ENCODE results near the gene ABCC8. TPM values are rescaled to one million over a fixed set of nuclear protein-coding genes. Genes with fewer than 3 reads are reported as not detected.

Gene ABCC8
- total RNA-seq, 3 donors from 2014 or later: not detected

- DNase-seq: no peak
- Mint-ChIP-seq H3K4me3 (no peak overlapping the region), H3K36me3 (ENCODE audit: insufficient read depth) (no peaks in the 10 kb centered on the region), H3K9me3 (no peaks in the 10 kb centered on the region), H3K4me1 (ENCODE audit: low read depth) (no peaks in the 10 kb centered on the region), H3K27me3 (ENCODE audit: low read depth) (peaks cover 2% of the 10 kb centered on the region)
- ATAC-seq: no peak
Measured at GRCh38 chr11:17403980-17404759, 72.5 kb downstream of the ABCC8 start.

DNA sequence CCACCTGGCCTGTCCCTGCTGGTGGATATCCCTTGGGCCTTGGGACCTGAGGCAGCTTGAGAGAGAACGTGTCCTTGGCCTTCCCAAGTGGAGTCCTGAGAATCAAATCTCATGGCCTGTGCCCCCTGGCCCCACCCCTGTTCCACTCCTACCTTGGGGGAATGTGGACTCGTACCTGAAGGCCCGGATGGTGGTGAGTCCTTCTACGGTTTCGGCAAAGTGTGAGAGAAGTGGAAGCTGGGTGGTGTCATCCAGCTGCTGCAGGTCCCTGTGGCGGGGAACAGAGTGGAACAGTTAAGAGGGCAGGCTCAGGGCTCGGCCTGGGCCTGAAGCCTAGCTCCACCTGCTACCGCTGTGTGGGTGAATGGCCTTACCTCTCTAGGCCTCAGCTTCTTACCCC, 74.2 kb downstream of the ABCC8 start:
- H3K4me3 Mint-ChIP-seq: no peak overlapping the region
- no peaks in the 10 kb centered on the region for H3K9me3 Mint-ChIP-seq
- ATAC-seq (no peak), DNase-seq (no peak)
- H3K36me3 Mint-ChIP-seq (ENCODE audit: insufficient read depth): no peaks in the 10 kb centered on the region
- H3K27me3 Mint-ChIP-seq (ENCODE audit: low read depth): peaks cover 2% of the 10 kb centered on the region
- no peaks in the 10 kb centered on the region for H3K4me1 Mint-ChIP-seq (ENCODE audit: low read depth)

DNA sequence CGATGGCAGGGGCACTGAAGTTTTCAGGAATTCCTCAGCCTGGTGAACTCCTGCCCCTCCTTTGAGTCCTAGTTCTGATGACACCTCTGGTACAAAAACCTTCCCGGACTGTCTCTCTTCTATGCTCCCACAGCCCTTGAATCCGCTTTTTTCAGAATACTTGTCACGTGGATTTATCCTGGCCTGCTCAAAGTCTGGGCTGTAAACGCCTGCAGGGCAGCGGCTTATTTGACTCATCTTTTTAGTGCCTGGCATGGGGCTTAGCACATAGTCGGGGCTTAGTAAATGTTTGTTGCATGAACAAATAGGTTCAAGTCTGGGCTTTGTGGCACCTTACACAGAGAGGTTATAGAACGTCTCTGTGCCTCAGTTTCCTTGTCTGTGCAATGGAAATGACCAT, 74.8 kb downstream of the ABCC8 start:
- Mint-ChIP-seq H3K4me3 (no peak overlapping the region), H3K27me3 (ENCODE audit: low read depth) (peaks cover 2% of the 10 kb centered on the region), H3K36me3 (ENCODE audit: insufficient read depth) (no peaks in the 10 kb centered on the region), H3K4me1 (ENCODE audit: low read depth) (no peaks in the 10 kb centered on the region), H3K9me3 (no peaks in the 10 kb centered on the region)
- no peak for ATAC-seq
- DNase-seq: no peak

DNA sequence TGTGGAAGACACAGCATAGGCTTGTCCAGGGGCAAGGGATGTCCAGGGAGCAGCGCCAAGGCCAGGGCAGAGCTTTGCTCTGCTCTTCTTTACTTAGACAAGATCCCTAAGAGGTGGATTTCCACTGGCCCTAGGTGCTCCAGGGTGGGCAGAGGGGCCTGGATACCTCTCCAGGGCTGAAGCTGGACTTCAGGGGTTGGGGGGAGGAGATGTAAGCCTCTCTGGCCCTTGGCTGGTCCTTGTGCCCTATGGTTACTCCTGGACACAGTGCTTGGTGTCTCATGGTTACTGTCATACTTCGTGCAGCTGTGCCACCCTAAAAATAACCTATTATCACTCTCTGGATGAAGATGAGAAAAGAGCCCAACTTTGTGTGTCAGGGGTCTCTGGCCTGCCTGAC, 75.3 kb downstream of the ABCC8 start:
- no peak for DNase-seq
- H3K4me3 Mint-ChIP-seq: no peak overlapping the region
- peaks cover 2% of the 10 kb centered on the region for H3K27me3 Mint-ChIP-seq (ENCODE audit: low read depth)
- ATAC-seq: no peak
- H3K4me1 Mint-ChIP-seq (ENCODE audit: low read depth): no peaks in the 10 kb centered on the region
- H3K36me3 Mint-ChIP-seq (ENCODE audit: insufficient read depth): no peaks in the 10 kb centered on the region
- H3K9me3 Mint-ChIP-seq: no peaks in the 10 kb centered on the region

DNA sequence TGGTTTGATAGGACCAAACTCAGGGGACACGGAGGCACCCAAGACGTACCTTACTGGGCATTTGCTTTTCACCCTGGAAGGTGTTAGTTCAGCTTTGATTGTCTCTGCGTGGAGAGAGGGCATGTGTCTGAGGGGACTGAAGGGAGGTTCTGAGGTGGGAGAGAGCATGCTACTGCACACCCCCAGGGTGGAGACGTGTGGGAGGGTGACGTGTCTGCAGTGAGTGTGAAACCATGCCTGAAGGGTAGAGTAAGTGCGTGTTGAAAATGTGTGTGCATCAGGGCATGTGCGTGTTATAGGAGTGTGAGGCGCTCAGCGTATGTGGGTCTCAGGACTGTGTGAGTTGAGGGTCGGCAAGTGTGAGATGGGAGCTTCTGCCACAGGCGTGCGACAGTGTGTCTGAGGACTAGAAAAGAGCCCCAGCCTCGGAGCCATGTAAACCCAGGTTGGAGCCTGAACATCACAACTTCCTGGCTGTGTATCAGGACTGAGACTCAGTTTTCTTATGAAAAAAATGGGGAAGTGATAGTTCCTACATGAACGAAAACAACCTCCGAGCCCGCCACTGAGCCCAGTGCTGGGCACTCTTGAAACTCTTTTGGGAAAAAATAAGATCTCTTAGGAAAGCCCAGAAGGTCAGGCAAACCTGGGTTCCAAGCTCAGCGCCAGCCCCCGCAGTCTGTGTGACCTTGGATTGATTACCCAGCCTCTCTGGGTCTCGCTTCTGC, 76.4 kb downstream of the ABCC8 start:
- no peak overlapping the region for H3K4me3 Mint-ChIP-seq
- no peaks in the 10 kb centered on the region for H3K4me1 Mint-ChIP-seq (ENCODE audit: low read depth)
- no peaks in the 10 kb centered on the region for H3K9me3 Mint-ChIP-seq
- DNase-seq (no peak), ATAC-seq (no peak)
- H3K36me3 Mint-ChIP-seq (ENCODE audit: insufficient read depth): no peaks in the 10 kb centered on the region
- peaks cover 2% of the 10 kb centered on the region for H3K27me3 Mint-ChIP-seq (ENCODE audit: low read depth)

- Mint-ChIP-seq H3K4me3 (no peak overlapping the region), H3K9me3 (no peaks in the 10 kb centered on the region), H3K27me3 (ENCODE audit: low read depth) (peaks cover 2% of the 10 kb centered on the region), H3K4me1 (ENCODE audit: low read depth) (no peaks in the 10 kb centered on the region), H3K36me3 (ENCODE audit: insufficient read depth) (no peaks in the 10 kb centered on the region)
- DNase-seq: no peak
- ATAC-seq: no peak
Measured at GRCh38 chr11:17399236-17399635, 77.4 kb downstream of the ABCC8 start.

GRCh38 chr11:17397311-17398002, 79.2 kb downstream of the ABCC8 start:
- ATAC-seq (no peak), DNase-seq (no peak)
- Mint-ChIP-seq H3K36me3 (ENCODE audit: insufficient read depth) (no peaks in the 10 kb centered on the region), H3K9me3 (no peaks in the 10 kb centered on the region), H3K27me3 (ENCODE audit: low read depth) (peaks cover 2% of the 10 kb centered on the region), H3K4me3 (no peak overlapping the region), H3K4me1 (ENCODE audit: low read depth) (no peaks in the 10 kb centered on the region)

- H3K27me3 Mint-ChIP-seq (ENCODE audit: low read depth): peaks cover 2% of the 10 kb centered on the region
Measured at GRCh38 chr11:17396598-17397310, 79.9 kb downstream of the ABCC8 start.

GRCh38 chr11:17395978-17396377, 80.7 kb downstream of the ABCC8 start:
- no peak overlapping the region for H3K4me3 Mint-ChIP-seq
- no peak for DNase-seq
- H3K9me3 Mint-ChIP-seq: no peaks in the 10 kb centered on the region
- peaks cover 2% of the 10 kb centered on the region for H3K27me3 Mint-ChIP-seq (ENCODE audit: low read depth)
- ATAC-seq: no peak
- no peaks in the 10 kb centered on the region for H3K36me3 Mint-ChIP-seq (ENCODE audit: insufficient read depth)
- no peaks in the 10 kb centered on the region for H3K4me1 Mint-ChIP-seq (ENCODE audit: low read depth)

More at GRCh38 chr11:17396598-17397310, 79.9 kb downstream of the ABCC8 start:
- Mint-ChIP-seq H3K9me3 (no peaks in the 10 kb centered on the region), H3K4me3 (no peak overlapping the region), H3K36me3 (ENCODE audit: insufficient read depth) (no peaks in the 10 kb centered on the region), H3K4me1 (ENCODE audit: low read depth) (no peaks in the 10 kb centered on the region)
- no peak for DNase-seq
- ATAC-seq: no peak

- no peak for ATAC-seq
- DNase-seq: no peak
- Mint-ChIP-seq H3K4me1 (ENCODE audit: low read depth) (no peaks in the 10 kb centered on the region), H3K4me3 (no peak overlapping the region), H3K9me3 (no peaks in the 10 kb centered on the region), H3K36me3 (ENCODE audit: insufficient read depth) (no peaks in the 10 kb centered on the region), H3K27me3 (ENCODE audit: low read depth) (peaks cover 2% of the 10 kb centered on the region)
Measured at GRCh38 chr11:17395554-17395961, 81.1 kb downstream of the ABCC8 start.

DNA sequence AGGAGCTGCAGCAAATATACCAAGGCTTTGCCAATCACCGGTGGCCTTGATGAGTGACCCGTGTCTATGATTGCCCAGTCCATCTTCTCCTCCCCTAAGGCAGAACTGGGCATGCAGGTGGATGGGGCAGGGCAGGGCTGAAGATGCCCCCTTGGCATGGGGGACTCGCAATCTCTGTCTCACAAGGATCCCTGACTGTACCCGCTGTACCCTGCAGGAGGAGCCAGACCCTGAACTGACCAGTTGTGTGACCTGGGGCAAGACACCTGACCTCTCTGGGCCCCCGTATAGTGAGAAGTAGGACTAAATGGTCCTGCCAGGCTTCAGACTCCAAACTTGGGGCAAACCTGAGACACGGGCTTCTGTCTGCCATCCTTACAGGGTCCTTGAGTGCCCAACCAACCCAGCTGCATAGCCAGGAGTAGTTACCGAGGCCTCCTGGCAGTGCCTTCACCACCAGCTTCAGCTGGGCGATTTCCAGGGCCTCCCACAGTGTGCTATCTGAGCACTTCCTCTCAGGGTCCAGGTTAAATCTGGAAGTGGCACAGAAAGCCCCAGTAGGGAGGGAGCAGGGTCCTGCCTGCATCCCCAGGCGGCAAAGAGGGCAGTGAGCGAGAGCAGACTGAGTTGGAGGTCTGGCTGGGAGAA, 81.8 kb downstream of the ABCC8 start:
- Mint-ChIP-seq H3K4me1 (ENCODE audit: low read depth) (peaks cover 2% of the 10 kb centered on the region), H3K27me3 (ENCODE audit: low read depth) (peaks cover 2% of the 10 kb centered on the region), H3K9me3 (no peaks in the 10 kb centered on the region), H3K36me3 (ENCODE audit: insufficient read depth) (no peaks in the 10 kb centered on the region), H3K4me3 (no peak overlapping the region)
- ATAC-seq: no peak
- no peak for DNase-seq

- ATAC-seq: no peak
- Mint-ChIP-seq H3K4me3 (no peak overlapping the region), H3K27me3 (ENCODE audit: low read depth) (no peaks in the 10 kb centered on the region)
Measured at GRCh38 chr11:17393472-17393871, 83.2 kb downstream of the ABCC8 start.

DNA sequence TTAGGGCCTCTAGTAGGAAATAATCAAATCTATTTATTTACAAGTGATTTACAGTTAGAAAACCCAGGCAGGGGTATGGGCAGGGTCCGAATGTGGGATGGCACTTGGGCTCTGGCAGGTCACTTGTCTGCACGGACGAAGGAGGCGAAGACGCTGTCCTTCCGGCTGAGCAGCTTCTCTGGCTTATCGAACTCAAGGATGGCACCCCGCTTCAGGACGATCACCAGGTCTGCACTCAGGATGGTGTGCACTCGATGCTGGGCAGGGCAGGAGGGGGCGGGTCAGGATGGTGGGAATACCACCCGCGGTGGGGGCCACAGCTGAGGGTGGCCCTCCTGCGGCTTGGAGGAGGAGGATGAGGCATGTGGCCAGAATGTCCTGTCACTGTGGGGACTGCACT, 83.8 kb downstream of the ABCC8 start:
- DNase-seq: no peak
- no peaks in the 10 kb centered on the region for H3K9me3 Mint-ChIP-seq
- no peaks in the 10 kb centered on the region for H3K36me3 Mint-ChIP-seq (ENCODE audit: insufficient read depth)
- ATAC-seq: no peak
- H3K4me1 Mint-ChIP-seq (ENCODE audit: low read depth): peaks cover 3% of the 10 kb centered on the region
- no peak overlapping the region for H3K4me3 Mint-ChIP-seq
- H3K27me3 Mint-ChIP-seq (ENCODE audit: low read depth): no peaks in the 10 kb centered on the region

More at GRCh38 chr11:17393472-17393871, 83.2 kb downstream of the ABCC8 start:
- peaks cover 3% of the 10 kb centered on the region for H3K4me1 Mint-ChIP-seq (ENCODE audit: low read depth)
- no peaks in the 10 kb centered on the region for H3K36me3 Mint-ChIP-seq (ENCODE audit: insufficient read depth)
- H3K9me3 Mint-ChIP-seq: no peaks in the 10 kb centered on the region
- DNase-seq: no peak

Data from activated T-cell treated with anti-CD3 and anti-CD28 coated beads, Interleukin-2, amount 50 U/mL, for 4 hours (primary cell).